IPS DF 6.9 (cell line): ENCODE data around the gene ISG20L2.
A peak's percentile ranks its signal among the peaks of the same experiment; 100 is the strongest.

Experiments used
- DNase-seq: peaks from one replicate; pipeline ENCODE4 v3.0.0-alpha.2; 2013; ENCODE audit warnings: low read depth, low spot score
- H3K27ac ChIP-seq: one replicate; pipeline ENCODE4 v1.5.1; 2013; ENCODE audit warnings: low read length, control low read depth
- H3K27me3 ChIP-seq: 2 replicates; pipeline ENCODE4 v1.6.1; 2013; ENCODE audit warnings: mild to moderate bottlenecking, low read length; ENCODE audit not compliant: control insufficient read depth, insufficient read depth
- H3K36me3 ChIP-seq: 2 replicates; pipeline ENCODE4 v1.6.1; 2013; ENCODE audit warnings: low read length; ENCODE audit not compliant: control insufficient read depth, insufficient read depth
- H3K4me1 ChIP-seq: 2 replicates; pipeline ENCODE4 v1.6.1; 2013; ENCODE audit warnings: low read length; ENCODE audit not compliant: control insufficient read depth, insufficient read depth
- H3K4me3 ChIP-seq: 2 replicates; pipeline ENCODE4 v1.5.1; 2013; ENCODE audit warnings: mild to moderate bottlenecking, low read length
- H3K9me3 ChIP-seq: 2 replicates; pipeline ENCODE4 v1.6.1; 2013; ENCODE audit warnings: low read length, inconsistent platforms; ENCODE audit not compliant: control insufficient read depth, insufficient read depth
- WGBS: extraction: QIAGEN DNeasy Blood & Tissue Kit; methylation state at CpG from one replicate; pipeline ENCODE4 v1.1.7; 2013; ENCODE audit warnings: mixed read lengths, missing lambda C conversion rate; ENCODE audit not compliant: insufficient read length, insufficient coverage; 5-methylcytosine and 5-hydroxymethylcytosine counted together

Gene ISG20L2

DNA sequence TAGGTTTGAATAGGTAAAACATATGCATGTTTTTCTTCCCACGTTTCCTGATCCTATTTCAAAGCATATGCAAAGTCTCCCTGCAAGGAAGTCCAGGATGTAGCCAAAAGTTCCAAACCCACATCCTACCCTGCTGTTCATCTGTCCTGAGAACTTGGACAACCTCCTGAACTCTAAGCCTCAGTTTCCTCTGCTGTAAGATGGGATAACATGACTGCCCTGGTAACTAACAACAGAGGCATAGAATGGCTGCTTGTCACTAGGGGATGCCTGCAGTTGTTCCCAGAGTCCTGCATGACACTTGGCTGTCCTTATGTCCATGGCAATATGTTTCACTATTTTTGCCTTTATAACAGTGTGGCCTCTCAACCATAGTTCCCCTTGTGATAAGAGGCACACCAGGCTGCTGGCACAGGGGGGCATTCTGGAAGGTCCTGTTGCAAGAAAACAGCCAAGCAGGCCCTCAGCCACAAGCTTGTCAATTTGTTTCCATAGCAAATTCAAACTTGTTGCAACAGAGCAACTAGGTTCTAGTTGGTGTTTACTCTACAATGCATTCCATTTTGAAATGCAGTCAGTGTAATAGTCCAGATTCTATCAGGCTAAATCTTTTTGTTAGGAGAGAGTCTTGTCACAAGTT, 24.4 kb upstream of the ISG20L2 start:
- no peaks in the 10 kb centered on the region for H3K36me3 ChIP-seq
- no CpG with 5 or more reads among the region's 1 CpG for WGBS
- peaks cover 11% of the 10 kb centered on the region for H3K4me1 ChIP-seq
- H3K4me3 ChIP-seq, result no peak overlapping the region
- no peaks in the 10 kb centered on the region for H3K27me3 ChIP-seq
- DNase-seq, result no peak
- no peaks in the 10 kb centered on the region for H3K9me3 ChIP-seq
- H3K27ac ChIP-seq, result no peak overlapping the region

- peak; percentile 85 for DNase-seq
- H3K4me3 ChIP-seq, result peak overlapping the region; percentile 93
- no peaks in the 10 kb centered on the region for H3K9me3 ChIP-seq
- H3K27ac ChIP-seq, result no peak overlapping the region
- no peaks in the 10 kb centered on the region for H3K36me3 ChIP-seq
- peaks cover 14% of the 10 kb centered on the region for H3K4me1 ChIP-seq
- H3K27me3 ChIP-seq, result no peaks in the 10 kb centered on the region
- WGBS, result no CpG with 5 or more reads among the region's 68 CpGs
Measured at GRCh38 chr1:156751757-156752481, 23.4 kb upstream of the ISG20L2 start.

DNA sequence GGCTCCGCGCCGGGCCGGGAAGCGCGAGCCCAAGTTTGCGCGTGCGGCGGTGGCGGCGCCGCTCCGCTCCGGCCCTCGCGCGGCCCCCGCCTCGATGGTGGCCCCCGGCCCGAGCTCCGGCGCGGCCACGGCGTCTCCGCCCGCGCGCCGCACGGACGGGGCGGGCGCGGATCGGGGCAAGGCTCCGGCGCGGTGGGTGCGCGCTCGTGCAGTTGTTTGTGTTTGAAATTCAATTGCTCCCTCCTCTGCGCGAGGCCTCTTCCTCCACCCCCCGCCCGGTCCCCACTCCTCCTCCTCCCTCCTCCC, 22.8 kb upstream of the ISG20L2 start, which contains the start of gene HDGF:
TSS of gene HDGF (minus strand) at position 225 of the 306 bp plus-strand sequence. CDS start 246 bp downstream, outside the sequence.
- DNase-seq, result no peak
- Histone ChIP-seq H3K4me3 (peak within 1 kb of the TSS; percentile 93), H3K9me3 (no peaks in the 10 kb centered on the region), H3K36me3 (no peaks in the 10 kb centered on the region), H3K27me3 (no peaks in the 10 kb centered on the region), H3K4me1 (peaks cover 14% of the 10 kb centered on the region), H3K27ac (no peak within 1 kb of the TSS)
- WGBS, result no CpG with 5 or more reads among the region's 48 CpGs

- no peaks in the 10 kb centered on the region for H3K36me3 ChIP-seq
- no CpG with 5 or more reads among the region's 64 CpGs for WGBS
- no peaks in the 10 kb centered on the region for H3K27me3 ChIP-seq
- H3K9me3 ChIP-seq, result no peaks in the 10 kb centered on the region
- DNase-seq, result no peak
- H3K27ac ChIP-seq, result no peak overlapping the region
- peaks cover 15% of the 10 kb centered on the region for H3K4me1 ChIP-seq
- H3K4me3 ChIP-seq, result peak overlapping the region; percentile 93
Measured at GRCh38 chr1:156750711-156751450, 22.3 kb upstream of the ISG20L2 start.

DNA sequence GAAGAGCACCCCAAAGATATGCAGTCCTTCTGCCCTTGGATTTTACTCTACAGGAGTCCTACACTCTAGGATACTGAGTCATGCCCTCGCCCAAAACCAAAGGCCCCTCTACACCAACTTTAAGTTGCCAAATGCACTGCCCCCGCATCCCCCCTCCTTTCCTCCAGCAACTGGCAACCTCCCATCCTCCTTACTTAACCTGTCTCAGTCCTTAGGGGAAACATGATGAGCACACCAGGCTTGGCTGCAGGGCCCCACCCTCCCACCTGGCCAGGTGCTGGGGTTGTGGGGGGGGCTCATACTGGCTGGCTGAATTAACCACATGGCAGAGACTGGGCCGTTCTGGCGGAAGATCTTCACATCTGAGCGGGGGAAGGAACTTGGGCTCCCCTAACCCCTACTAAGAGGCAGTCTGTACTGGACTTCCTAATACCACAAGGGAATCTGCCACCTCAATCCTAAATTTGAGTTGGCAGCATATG, 21.7 kb upstream of the ISG20L2 start:
- no peak overlapping the region for H3K27ac ChIP-seq
- H3K27me3 ChIP-seq, result no peaks in the 10 kb centered on the region
- peak overlapping the region; percentile 93; the same call in 1 of the 2 replicates for H3K4me3 ChIP-seq
- DNase-seq, result no peak
- H3K4me1 ChIP-seq, result peaks cover 17% of the 10 kb centered on the region
- H3K9me3 ChIP-seq, result no peaks in the 10 kb centered on the region
- no CpG with 5 or more reads among the region's 5 CpGs for WGBS
- no peaks in the 10 kb centered on the region for H3K36me3 ChIP-seq

- H3K4me1 ChIP-seq, result peaks cover 17% of the 10 kb centered on the region
- no peaks in the 10 kb centered on the region for H3K9me3 ChIP-seq
- WGBS, result no CpG with 5 or more reads among the region's 8 CpGs
- no peak for DNase-seq
- no peaks in the 10 kb centered on the region for H3K27me3 ChIP-seq
- no peak overlapping the region for H3K27ac ChIP-seq
- 0 out of 2 replicates have a peak, but pooled peaks cover 3% of the 10 kb centered on the region for H3K36me3 ChIP-seq
- H3K4me3 ChIP-seq, result no peak overlapping the region; the same call in 1 of the 2 replicates
Measured at GRCh38 chr1:156749419-156750118, 21.0 kb upstream of the ISG20L2 start.

DNA sequence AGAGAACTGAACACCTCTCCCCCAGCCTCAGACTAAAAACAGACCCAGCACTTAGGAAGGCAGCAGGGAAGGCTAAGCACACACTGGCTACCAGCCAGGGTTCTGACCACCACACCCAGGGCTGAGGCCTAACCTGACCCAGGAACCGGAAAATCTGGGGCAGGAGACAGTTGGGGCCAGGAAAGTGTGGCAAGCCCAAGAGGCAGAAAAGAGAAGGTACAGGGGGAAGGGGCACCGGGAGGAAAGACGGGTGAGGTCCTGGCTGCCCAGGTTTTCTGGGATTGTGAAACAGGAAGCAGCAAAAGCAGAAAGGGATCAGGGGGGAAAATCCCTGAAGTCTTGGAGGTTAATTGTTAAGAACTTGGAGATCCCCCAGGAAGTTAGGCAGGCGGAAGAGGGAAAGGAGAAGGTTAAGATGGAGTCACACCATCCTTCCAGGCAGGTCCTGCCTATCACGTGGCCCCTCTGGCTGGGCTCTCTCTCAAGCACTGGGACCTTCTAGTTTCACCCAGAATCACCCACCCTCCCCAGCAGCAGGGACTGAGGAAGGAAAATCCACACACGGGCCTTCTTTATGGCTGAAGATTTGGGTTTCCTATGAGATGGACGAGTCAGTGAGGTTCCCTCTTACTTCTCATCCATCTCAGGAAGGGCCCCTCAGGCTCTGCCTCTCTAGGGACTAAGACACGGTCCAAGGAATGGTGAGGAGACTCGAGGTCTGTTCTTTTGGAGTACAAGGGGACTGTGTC, 20.3 kb upstream of the ISG20L2 start:
- DNase-seq, result no peak

DNA sequence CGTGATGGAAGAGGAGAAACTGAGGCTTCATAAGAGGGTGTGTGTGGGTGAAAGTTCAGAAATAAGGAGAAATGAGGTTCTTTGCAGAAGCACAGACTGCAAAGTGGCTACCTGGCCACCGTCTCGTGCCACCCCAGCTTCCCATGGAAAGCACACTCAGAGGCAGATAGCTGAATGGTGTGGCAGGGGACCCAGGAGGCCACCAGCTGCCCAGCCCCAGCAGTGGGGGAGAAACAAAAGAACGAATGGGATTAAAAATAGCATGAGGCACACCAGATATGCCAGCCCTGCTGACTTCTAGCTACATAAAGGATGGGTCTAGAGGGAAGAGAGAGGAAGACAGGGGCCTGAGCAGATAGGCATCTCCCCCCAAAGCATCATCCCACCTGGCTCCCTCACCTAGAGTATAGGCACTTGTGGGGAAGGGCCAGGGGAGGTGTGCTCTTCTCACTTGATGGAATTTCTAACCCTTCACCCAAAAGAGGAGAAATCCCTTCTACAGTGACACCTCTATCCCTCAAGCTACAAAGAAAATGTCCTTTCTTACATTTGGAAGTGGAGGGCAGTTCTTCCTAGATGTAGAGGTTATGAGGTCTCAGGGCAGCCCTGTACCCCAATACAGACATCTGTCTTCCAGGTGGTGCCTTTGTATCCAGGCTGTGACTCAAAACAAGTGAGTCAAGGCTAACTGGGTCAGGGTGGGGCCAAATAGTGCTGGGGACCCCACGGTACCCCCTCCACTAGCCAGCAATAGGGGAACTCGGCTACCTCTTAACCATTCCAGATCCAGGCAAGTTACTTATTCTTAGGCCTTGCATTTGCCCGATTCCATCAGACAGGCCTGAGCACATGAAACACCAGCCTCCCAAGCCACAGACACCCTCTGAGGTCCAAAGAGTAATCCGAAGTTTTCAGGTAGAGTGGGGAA, 19.4 kb upstream of the ISG20L2 start:
- H3K36me3 ChIP-seq, result peaks cover 15% of the 10 kb centered on the region; the same call in 1 of the 2 replicates
- H3K4me3 ChIP-seq, result peak overlapping the region; percentile 34; the same call in 1 of the 2 replicates
- H3K27me3 ChIP-seq, result no peaks in the 10 kb centered on the region
- no peak overlapping the region for H3K27ac ChIP-seq
- no peaks in the 10 kb centered on the region for H3K9me3 ChIP-seq
- H3K4me1 ChIP-seq, result peaks cover 17% of the 10 kb centered on the region
- no peak for DNase-seq
- WGBS, result no CpG with 5 or more reads among the region's 8 CpGs

More for the DNA sequence above, 20.3 kb upstream of the ISG20L2 start:
- H3K9me3 ChIP-seq, result no peaks in the 10 kb centered on the region
- peaks cover 8% of the 10 kb centered on the region; the same call in 1 of the 2 replicates for H3K36me3 ChIP-seq
- no peak overlapping the region for H3K4me3 ChIP-seq
- H3K4me1 ChIP-seq, result peaks cover 17% of the 10 kb centered on the region
- no peaks in the 10 kb centered on the region for H3K27me3 ChIP-seq
- WGBS, result no CpG with 5 or more reads among the region's 9 CpGs
- no peak overlapping the region for H3K27ac ChIP-seq
